HepG2 (cell line): ENCODE results near the gene VGF. TPM values are rescaled to one million over a fixed set of nuclear protein-coding genes. Genes with fewer than 3 reads are reported as not detected.
A peak's percentile ranks its signal among the peaks of the same experiment; 100 is the strongest.

Experiments used
- CTCF ChIP-seq: sonication (generic); formaldehyde crosslinking; IDR thresholded peaks from 2 replicates; pipeline ENCODE4 v1.5.0; 2020; ENCODE audit warnings: mild to moderate bottlenecking, missing genetic modification reagents, moderate library complexity
- ETV6 ChIP-seq: sonication (generic); formaldehyde crosslinking; conservative IDR thresholded peaks from 2 replicates; pipeline ENCODE4 v1.4.0; 2020; ENCODE audit warnings: missing genetic modification reagents
- HHEX ChIP-seq: IDR thresholded peaks from 2 replicates; pipeline ENCODE4 v1.6.1; 2016; ENCODE audit warnings: control low read depth
- HMGXB4 ChIP-seq, 2 experiments: sonication (generic) in 1 of 2; formaldehyde crosslinking in 1 of 2; IDR thresholded peaks; 2 replicates each; pipeline versions ENCODE4 v1.4.0 to v1.6.1; 2018 to 2020; ENCODE audit warnings: missing genetic modification reagents in 2 of 2, borderline replicate concordance in 1 of 2, low read depth in 1 of 2, mild to moderate bottlenecking in 1 of 2, missing biosample characterization in 1 of 2
- KLF15 ChIP-seq: sonication (generic); formaldehyde crosslinking; IDR thresholded peaks from 2 replicates; pipeline ENCODE4 v1.8.1; 2023; ENCODE audit warnings: borderline replicate concordance, mild to moderate bottlenecking, inconsistent platforms, missing genetic modification reagents, mixed read lengths
- MIXL1 ChIP-seq: IDR thresholded peaks from 2 replicates; pipeline ENCODE4 v1.6.1; 2016
- MLLT10 ChIP-seq: sonication (generic); formaldehyde crosslinking; IDR thresholded peaks from 2 replicates; pipeline ENCODE4 v1.4.0; 2020; ENCODE audit warnings: missing genetic modification reagents
- MXD3 ChIP-seq: IDR thresholded peaks from 2 replicates; pipeline ENCODE4 v1.6.1; 2016; ENCODE audit warnings: mild to moderate bottlenecking, missing biosample characterization, missing genetic modification reagents
- NFIB ChIP-seq: sonication (generic); formaldehyde crosslinking; IDR thresholded peaks from 2 replicates; pipeline ENCODE4 v1.9.0; 2021; ENCODE audit warnings: missing genetic modification reagents, mild to moderate bottlenecking, borderline replicate concordance
- NFIC ChIP-seq: IDR thresholded peaks from 2 replicates; pipeline ENCODE4 v1.6.1; 2012; ENCODE audit warnings: mild to moderate bottlenecking, low read length, inconsistent platforms
- NR0B2 ChIP-seq: sonication (generic); formaldehyde crosslinking; IDR thresholded peaks from 2 replicates; pipeline ENCODE4 v1.4.0; 2020; ENCODE audit warnings: mild to moderate bottlenecking, missing genetic modification reagents
- NR2F1 ChIP-seq, 2 experiments: fragments of 450-650 bp in 1 of 2; formaldehyde crosslinking in 1 of 2; IDR thresholded peaks; 2 replicates each; pipeline versions ENCODE4 v1.5.0 to v1.6.1; 2016 to 2020; ENCODE audit warnings: mild to moderate bottlenecking in 1 of 2, missing compliant biosample characterization in 1 of 2, missing genetic modification reagents in 1 of 2, moderate library complexity in 1 of 2
- POLR2AphosphoS2 ChIP-seq: IDR thresholded peaks from 2 replicates; pipeline ENCODE4 v1.6.1; 2011; ENCODE audit warnings: low read depth, low read length, improper control_type of control experiment
- RFX3 ChIP-seq: IDR thresholded peaks from 2 replicates; pipeline ENCODE4 v1.6.1; 2016; ENCODE audit warnings: missing biosample characterization, missing genetic modification reagents
- TAF1 ChIP-seq: sonication (generic); formaldehyde crosslinking; IDR thresholded peaks from 2 replicates; pipeline ENCODE4 v1.4.0; 2020; ENCODE audit warnings: missing genetic modification reagents
- ZBTB7A ChIP-seq: sonication (generic); formaldehyde crosslinking; IDR thresholded peaks from 2 replicates; pipeline ENCODE4 v1.8.0; 2022; ENCODE audit warnings: mild to moderate bottlenecking, missing genetic modification reagents
- ZMAT5 ChIP-seq: sonication (generic); formaldehyde crosslinking; IDR thresholded peaks from 2 replicates; pipeline ENCODE4 v1.5.0; 2020; ENCODE audit warnings: mild to moderate bottlenecking, low read depth, missing genetic modification reagents, borderline replicate concordance
- ZNF225 ChIP-seq: sonication (generic); formaldehyde crosslinking; IDR thresholded peaks from 2 replicates; pipeline ENCODE4 v1.4.0; 2020; ENCODE audit warnings: mild to moderate bottlenecking, missing genetic modification reagents
- ZNF292 ChIP-seq: sonication (generic); formaldehyde crosslinking; IDR thresholded peaks from 2 replicates; pipeline ENCODE4 v1.8.1; 2022; ENCODE audit warnings: mild to moderate bottlenecking, low read depth, missing genetic modification reagents, borderline replicate concordance
- ZNF326 ChIP-seq: sonication (generic); formaldehyde crosslinking; IDR thresholded peaks from 2 replicates; pipeline ENCODE4 v1.4.0; 2020; ENCODE audit warnings: missing genetic modification reagents, borderline replicate concordance
- ZNF331 ChIP-seq: sonication (generic); formaldehyde crosslinking; IDR thresholded peaks from 2 replicates; pipeline ENCODE4 v1.4.0; 2020; ENCODE audit warnings: missing genetic modification reagents
- ZNF337 ChIP-seq: sonication (generic); formaldehyde crosslinking; IDR thresholded peaks from 2 replicates; pipeline ENCODE4 v1.5.1; 2020; ENCODE audit warnings: missing genetic modification reagents, low read depth, mild to moderate bottlenecking, borderline replicate concordance
- ZSCAN20 ChIP-seq: sonication (generic); formaldehyde crosslinking; IDR thresholded peaks from 2 replicates; pipeline ENCODE4 v1.4.0; 2020; ENCODE audit warnings: missing genetic modification reagents, mild to moderate bottlenecking, borderline replicate concordance
- polyA plus RNA-seq, 8 experiments: library from polyadenylated mRNA; depleted of rRNA in 3 of 8; stranded (reverse) in 7 of 8; unstranded in 1 of 8; fragments of >200 nt; fragmentation: Illumina TruSeq in 4 of 8; extraction: Trizol in 4 of 8; gene quantifications; 2 replicates each; pipeline versions ENCODE4 v1.2.1 to v1.2.3, GENCODE V29; 2011 to 2016; ENCODE audit warnings: low read depth in 4 of 8, missing spikeins in 1 of 8, mixed read lengths in 1 of 8; ENCODE audit not compliant: insufficient read depth in 1 of 8
- total RNA-seq, 5 experiments: library from RNA; depleted of rRNA; stranded (reverse); fragments of >200 nt; fragmentation: Illumina TruSeq; extraction: Trizol; gene quantifications; 2 replicates each; pipeline ENCODE4 v1.2.3, GENCODE V29; 2016; ENCODE audit warnings: low read depth in 1 of 5

VGF gene
- total and polyA plus RNA-seq, 2 of the 13 experiments (the other 11 are each of a cell fraction or from before 2014, with no cell fraction given): 0.12 to 0.46 TPM

- TF ChIP-seq HMGXB4 (CRISPR knock-in tag; IDR thresholded peaks at IDR 0.05; ENCODE audit: borderline replicate concordance in 1 of 2, low read depth in 1 of 2) (peak in 1 of 2 experiments; percentile 79; a peak in 1 of 4 replicates), HHEX (CRISPR knock-in tag) (0 out of 2 replicates have a peak, but pooled peaks have one; percentile 19), KLF15 (CRISPR knock-in tag) (peak; percentile 99), MLLT10 (CRISPR knock-in tag) (no peak), POLR2AphosphoS2 (no peak), NFIC (no peak), ETV6 (CRISPR knock-in tag) (peak; percentile 99), ZBTB7A (CRISPR knock-in tag) (peak; percentile 90), TAF1 (peak; percentile 48), ZNF331 (CRISPR knock-in tag) (peak; percentile 99), ZMAT5 (CRISPR knock-in tag) (no peak), MXD3 (CRISPR knock-in tag) (peak; percentile 99), RFX3 (CRISPR knock-in tag) (peak; percentile 53; the same call in 1 of the 2 replicates), ZNF326 (CRISPR knock-in tag) (peak; percentile 91; the same call in 1 of the 2 replicates), NR2F1 (CRISPR knock-in tag; IDR thresholded peaks at IDR 0.05) (peak; percentile 8 to 43; a peak in 1 of 4 replicates), CTCF (CRISPR knock-in tag) (0 out of 2 replicates have a peak, but pooled peaks have one; percentile 17), ZNF337 (CRISPR knock-in tag) (peak; percentile 93; the same call in 1 of the 2 replicates), ZNF225 (peak; percentile 96; the same call in 1 of the 2 replicates), ZNF292 (CRISPR knock-in tag) (no peak), MIXL1 (CRISPR knock-in tag) (peak; percentile 94), NR0B2 (CRISPR knock-in tag) (peak; percentile 99), NFIB (no peak), ZSCAN20 (CRISPR knock-in tag) (peak; percentile 98)
Measured at GRCh38 chr7:101165075-101165957, at the start of gene VGF (continued).
